GM10266 (cell line): ENCODE measurements around the gene OSTN.

Source experiments
- DNase-seq: peaks from one replicate; pipeline ENCODE4 v3.0.0; 2012; ENCODE audit errors: extremely low spot score
- TF ChIP-seq, protein P1 (sequence below): IDR thresholded peaks from 2 replicates; pipeline ENCODE4 v1.5.1; 2012; ENCODE audit warnings: mild to moderate bottlenecking, low read depth; ENCODE audit not compliant: control insufficient read depth, insufficient read depth; ENCODE audit errors: missing control alignments

Gene OSTN

DNA sequence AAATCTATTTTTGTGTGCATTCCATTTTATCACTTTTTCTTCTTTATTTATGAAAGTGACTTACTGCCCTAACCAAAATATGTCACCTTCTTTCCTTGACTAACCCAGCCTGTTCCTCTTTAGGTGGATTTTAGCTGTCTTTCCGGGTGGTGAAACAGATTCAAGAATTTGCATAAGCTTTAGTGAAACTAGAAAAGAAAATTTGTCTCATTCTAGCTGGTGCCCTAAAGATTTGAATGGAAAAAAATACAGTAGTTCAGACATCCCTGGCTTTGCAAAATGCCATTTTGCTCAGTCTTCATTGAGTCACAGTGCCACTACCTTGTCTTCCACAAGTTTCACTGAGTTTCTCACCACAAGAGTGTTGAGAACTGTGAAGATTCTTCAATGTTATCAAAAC is 102.0 kb downstream of the OSTN start:
- TF ChIP-seq, protein P1, sequence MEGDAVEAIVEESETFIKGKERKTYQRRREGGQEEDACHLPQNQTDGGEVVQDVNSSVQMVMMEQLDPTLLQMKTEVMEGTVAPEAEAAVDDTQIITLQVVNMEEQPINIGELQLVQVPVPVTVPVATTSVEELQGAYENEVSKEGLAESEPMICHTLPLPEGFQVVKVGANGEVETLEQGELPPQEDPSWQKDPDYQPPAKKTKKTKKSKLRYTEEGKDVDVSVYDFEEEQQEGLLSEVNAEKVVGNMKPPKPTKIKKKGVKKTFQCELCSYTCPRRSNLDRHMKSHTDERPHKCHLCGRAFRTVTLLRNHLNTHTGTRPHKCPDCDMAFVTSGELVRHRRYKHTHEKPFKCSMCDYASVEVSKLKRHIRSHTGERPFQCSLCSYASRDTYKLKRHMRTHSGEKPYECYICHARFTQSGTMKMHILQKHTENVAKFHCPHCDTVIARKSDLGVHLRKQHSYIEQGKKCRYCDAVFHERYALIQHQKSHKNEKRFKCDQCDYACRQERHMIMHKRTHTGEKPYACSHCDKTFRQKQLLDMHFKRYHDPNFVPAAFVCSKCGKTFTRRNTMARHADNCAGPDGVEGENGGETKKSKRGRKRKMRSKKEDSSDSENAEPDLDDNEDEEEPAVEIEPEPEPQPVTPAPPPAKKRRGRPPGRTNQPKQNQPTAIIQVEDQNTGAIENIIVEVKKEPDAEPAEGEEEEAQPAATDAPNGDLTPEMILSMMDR, result no peak
- no peak for DNase-seq

DNA sequence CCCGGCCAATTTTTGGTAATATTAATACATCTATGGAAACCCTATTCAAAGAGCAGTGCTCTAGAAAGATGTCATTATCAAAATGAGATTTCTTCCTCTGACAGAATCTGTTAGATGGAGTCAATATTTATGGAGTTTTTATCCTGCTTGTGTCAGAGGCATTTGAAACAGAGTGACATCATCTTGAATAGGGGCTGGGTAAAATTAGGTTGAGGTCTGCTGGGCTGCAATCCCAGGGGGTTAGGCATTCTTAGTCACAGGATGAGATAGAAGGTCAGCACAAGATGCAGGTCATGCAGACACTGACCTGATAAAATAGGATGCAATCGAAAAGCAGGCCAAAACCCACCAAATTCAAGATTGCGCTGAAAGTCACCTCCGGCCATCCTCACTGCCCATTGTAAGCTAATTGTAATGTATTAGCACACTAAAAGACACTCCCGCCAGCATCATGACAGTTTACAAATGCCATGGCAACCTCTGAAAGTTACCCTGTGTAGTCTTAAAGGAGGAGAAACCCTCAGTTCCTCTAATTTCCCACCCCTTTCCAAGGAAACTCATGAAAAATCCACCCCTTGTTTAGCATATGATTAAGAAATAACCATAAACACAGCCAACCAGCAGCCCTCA is 102.9 kb downstream of the OSTN start:
- TF ChIP-seq, protein P1, result no peak
- no peak for DNase-seq

DNA sequence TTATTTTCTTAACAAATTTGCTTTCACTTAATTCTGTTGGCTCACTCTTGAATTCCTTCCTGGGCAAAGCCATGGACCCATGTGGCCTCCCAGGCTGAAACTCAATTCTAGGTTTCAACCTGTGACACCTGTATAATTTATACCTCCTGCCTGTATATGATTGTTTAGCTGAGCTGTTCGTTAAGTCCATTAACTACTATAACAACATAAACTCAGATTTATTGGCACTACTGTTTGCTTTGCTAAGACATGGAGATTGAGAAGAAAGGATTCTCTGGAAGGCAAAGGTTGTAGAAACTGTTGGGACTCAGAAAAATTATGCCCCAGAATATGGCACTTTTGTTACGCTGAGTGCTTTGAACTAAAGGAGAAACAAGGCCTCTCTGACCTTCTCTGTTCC is 103.4 kb downstream of the OSTN start:
- no peak for DNase-seq
- TF ChIP-seq, protein P1, result no peak

DNA sequence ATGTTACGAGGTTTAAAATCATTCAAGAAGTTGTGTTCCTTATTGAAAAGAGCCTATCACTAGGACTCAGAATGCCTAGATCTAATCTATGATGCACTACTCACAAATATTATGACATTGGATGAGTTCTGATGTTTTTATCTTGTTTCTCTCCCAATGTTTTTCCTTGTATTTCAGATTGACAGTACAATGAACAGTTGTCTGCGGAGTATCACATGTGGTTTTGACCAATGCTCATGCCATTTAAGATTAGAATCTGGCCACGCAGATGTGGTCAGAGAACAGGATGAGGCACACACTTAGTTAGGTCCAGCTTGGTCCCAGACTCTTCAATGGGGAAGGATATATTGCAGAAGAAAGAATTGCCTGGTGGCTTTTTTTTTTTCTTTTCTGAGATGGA is 104.6 kb downstream of the OSTN start:
- no peak for DNase-seq
- TF ChIP-seq, protein P1, result no peak

DNA sequence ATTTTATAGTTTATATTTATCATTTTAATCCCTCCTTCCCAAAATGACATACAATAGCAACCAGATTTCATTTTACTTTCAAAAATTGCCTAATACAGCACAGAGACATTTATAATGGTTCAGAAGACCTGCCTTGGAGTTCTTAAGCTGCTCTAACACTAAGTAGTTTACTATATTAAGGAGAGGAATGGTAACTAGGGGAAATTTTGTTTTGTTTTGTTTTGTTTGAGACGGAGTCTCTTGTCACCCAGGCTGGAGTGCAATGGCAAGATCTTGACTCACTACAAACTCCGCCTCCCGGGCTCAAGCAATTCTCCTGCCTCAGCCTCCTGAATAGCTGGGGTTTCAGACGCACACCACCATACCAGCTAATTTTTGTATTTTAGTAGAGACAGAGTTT is 107.4 kb downstream of the OSTN start:
- no peak for DNase-seq
- TF ChIP-seq, protein P1, result no peak

DNA sequence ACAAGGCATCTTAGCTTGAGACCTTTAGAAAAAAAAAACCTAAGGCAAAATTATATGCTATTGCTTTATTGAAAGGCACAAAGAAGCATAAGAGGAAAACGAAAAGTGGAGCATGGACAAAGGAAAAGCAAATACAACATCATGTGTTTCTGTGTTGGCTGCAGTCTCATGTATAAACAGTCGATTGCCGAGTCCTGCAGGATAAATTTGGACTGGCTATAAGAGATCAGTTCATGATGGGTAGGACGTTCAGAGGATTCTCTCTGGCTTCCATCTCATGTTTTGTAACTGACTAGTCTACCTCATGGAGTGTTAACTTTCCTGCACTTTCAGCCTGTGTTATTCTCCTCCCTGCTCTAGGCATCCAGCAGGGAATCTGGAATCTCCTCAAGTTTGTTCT is 108.3 kb downstream of the OSTN start:
- no peak for DNase-seq
- TF ChIP-seq, protein P1, result no peak

DNA sequence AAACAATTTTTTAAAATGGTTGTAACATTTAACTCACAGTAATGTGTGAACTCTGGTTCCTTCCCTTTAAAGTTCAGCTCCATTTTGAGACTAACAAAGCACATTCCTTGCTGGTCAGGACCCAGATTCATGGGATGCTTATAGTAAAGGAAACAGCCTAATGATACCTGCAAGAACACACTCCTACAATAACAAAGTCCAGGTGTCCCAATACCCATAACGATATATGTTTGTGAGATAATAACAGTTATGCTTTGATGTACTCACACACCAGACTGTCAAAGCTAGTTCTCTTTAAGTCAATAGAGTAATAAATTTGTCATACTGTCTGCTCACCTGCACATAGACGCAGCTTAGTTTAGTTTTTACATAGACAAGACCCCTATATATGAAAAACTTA is 114.3 kb downstream of the OSTN start:
- TF ChIP-seq, protein P1, result no peak
- DNase-seq, result no peak
